PC-3 (cell line): ENCODE measurements around the gene ZBTB7C. TPM values are rescaled to one million over a fixed set of nuclear protein-coding genes. Genes with fewer than 3 reads are reported as not detected.

ENCODE experiments used
- ATAC-seq: fragments of 200-7000 bp; cut with Tn5 transposase; 2 replicates; pipeline ENCODE4 v1.9.1; 2020; ENCODE audit warnings: mild to moderate bottlenecking, moderate library complexity
- BruUV-seq: library from RNA; stranded (reverse); fragments of 400-500 nt; replicated peaks from 2 replicates; lab custom pipeline; 2021; lab: Mats Ljungman, UMichigan
- CTCF ChIA-PET: fragments of 300-600 bp; sonication (Branson Sonifier 250); formaldehyde crosslinking; loops from one replicate; lab custom pipeline; 2022; ENCODE audit warnings: antibody characterized with exemption; lab: Charles Lee
- POLR2A ChIA-PET: fragments of 300-600 bp; sonication (Branson Sonifier 250); formaldehyde crosslinking; loops from one replicate; lab custom pipeline; 2022; ENCODE audit warnings: antibody characterized with exemption; ENCODE audit not compliant: unreplicated experiment; lab: Charles Lee
- DNase-seq: peaks from one replicate; pipeline ENCODE4 v3.0.0-alpha.2; 2015
- H2AFZ ChIP-seq: fragments of 300-600 bp; sonication (generic); 2 replicates; pipeline ENCODE4 v1.6.0; 2016; ENCODE audit warnings: antibody characterized with exemption, low read length
- H3F3A ChIP-seq: fragments of 300-600 bp; sonication (generic); one replicate; pipeline ENCODE4 v1.6.0; 2017; ENCODE audit warnings: antibody characterized with exemption, low read length, control low read depth, mild to moderate bottlenecking; ENCODE audit not compliant: unreplicated experiment
- H3K27ac ChIP-seq: fragments of 300-600 bp; sonication (generic); 2 replicates; pipeline ENCODE4 v1.5.1; 2016; ENCODE audit warnings: mild to moderate bottlenecking, low read length
- H3K27me3 ChIP-seq: fragments of 300-600 bp; sonication (generic); 2 replicates; pipeline ENCODE4 v1.6.1; 2016; ENCODE audit warnings: low read length, mixed read lengths
- H3K36me3 ChIP-seq: fragments of 300-600 bp; sonication (generic); 2 replicates; pipeline ENCODE4 v1.6.1; 2016; ENCODE audit warnings: low read depth, mixed run types, low read length, mixed read lengths
- H3K4me1 ChIP-seq: fragments of 300-600 bp; sonication (generic); 2 replicates; pipeline ENCODE4 v1.5.1; 2016; ENCODE audit warnings: low read length; ENCODE audit not compliant: insufficient read depth
- H3K4me2 ChIP-seq: fragments of 300-600 bp; sonication (generic); 2 replicates; pipeline ENCODE4 v1.6.0; 2016; ENCODE audit warnings: low read length
- H3K4me3 ChIP-seq: fragments of 300-600 bp; sonication (generic); 2 replicates; pipeline ENCODE4 v1.5.1; 2016; ENCODE audit warnings: mild to moderate bottlenecking, low read length, mixed read lengths
- H3K79me2 ChIP-seq: fragments of 300-600 bp; sonication (generic); 2 replicates; pipeline ENCODE4 v1.6.1; 2017; ENCODE audit warnings: low read length, mixed read lengths
- H3K9ac ChIP-seq: fragments of 300-600 bp; sonication (generic); 2 replicates; pipeline ENCODE4 v1.6.0; 2016; ENCODE audit warnings: mild to moderate bottlenecking, low read length
- H3K9me2 ChIP-seq: fragments of 300-600 bp; sonication (generic); replicated peaks from 2 replicates; pipeline ENCODE4 v1.6.1; 2016; ENCODE audit warnings: mixed run types, low read length, mixed read lengths
- H3K9me3 ChIP-seq: fragments of 300-600 bp; sonication (generic); 2 replicates; pipeline ENCODE4 v1.6.1; 2016; ENCODE audit warnings: low read length, mixed read lengths
- H4K20me1 ChIP-seq: fragments of 300-600 bp; sonication (generic); 2 replicates; pipeline ENCODE4 v1.6.1; 2016; ENCODE audit warnings: low read length, mixed read lengths
- CTCF ChIP-seq: fragments of 300-600 bp; sonication (generic); conservative IDR thresholded peaks from 2 replicates; pipeline ENCODE4 v1.5.1; 2017; ENCODE audit warnings: antibody characterized with exemption, low read depth, mild to moderate bottlenecking, low read length
- EZH2 ChIP-seq: fragments of 300-600 bp; sonication (generic); IDR thresholded peaks from one replicate; pipeline ENCODE4 v1.6.1; 2017; ENCODE audit warnings: antibody characterized with exemption, mild to moderate bottlenecking, low read length; ENCODE audit not compliant: unreplicated experiment
- EZH2phosphoT487 ChIP-seq: fragments of 300-600 bp; sonication (generic); IDR thresholded peaks from 2 replicates; pipeline ENCODE4 v1.6.1; 2018; ENCODE audit warnings: mild to moderate bottlenecking, antibody characterized with exemption, low read length, borderline replicate concordance
- intact Hi-C: fragments of 100-400 bp; cut with micrococcal nuclease; formaldehyde crosslinking; loops from 2 replicates; pipeline ENCODE4 v1.9.0; 2023
- total RNA-seq: library from RNA; depleted of rRNA; stranded (reverse); fragments of >200 nt; gene quantifications from 2 replicates; pipeline ENCODE4 v1.2.3, GENCODE V29; 2014

ZBTB7C gene
- total RNA-seq, 1 experiment from 2014 or later: 1.3 TPM

- H3K9me3 ChIP-seq: no peaks in the 10 kb centered on the region
- DNase-seq (no peak), ATAC-seq (no peak)
- ChIA-PET CTCF (no interaction called here), POLR2A (no interaction called here)
- no peak overlapping the region for H3K4me2 ChIP-seq
- no peaks in the 10 kb centered on the region for H3K36me3 ChIP-seq
- TF ChIP-seq EZH2phosphoT487 (no peak), EZH2 (no peak), CTCF (no peak)
- no TSS peak for BruUV-seq
- H3K4me1 ChIP-seq: no peaks in the 10 kb centered on the region
- H3K27me3 ChIP-seq: no peaks in the 10 kb centered on the region
- intact Hi-C loops: no loop called here
- H3K27ac ChIP-seq: no peak overlapping the region
- no peak overlapping the region for H2AFZ ChIP-seq
- no peaks in the 10 kb centered on the region for H3F3A ChIP-seq
- no peak overlapping the region for H3K9ac ChIP-seq
- no peaks in the 10 kb centered on the region for H4K20me1 ChIP-seq
- H3K9me2 ChIP-seq: no peaks in the 10 kb centered on the region
- no peaks in the 10 kb centered on the region for H3K79me2 ChIP-seq
- H3K4me3 ChIP-seq: no peak overlapping the region
Measured at GRCh38 chr18:48119204-48119603, 290.0 kb downstream of the ZBTB7C start.

GRCh38 chr18:48116873-48117630, 292.1 kb downstream of the ZBTB7C start:
- no peak for TF ChIP-seq EZH2
- no peak for TF ChIP-seq EZH2phosphoT487
- no peak for TF ChIP-seq CTCF
- Histone ChIP-seq H3F3A (no peaks in the 10 kb centered on the region), H3K4me2 (no peak overlapping the region), H3K36me3 (no peaks in the 10 kb centered on the region), H3K4me1 (no peaks in the 10 kb centered on the region), H3K27ac (no peak overlapping the region), H3K4me3 (no peak overlapping the region), H3K9me3 (no peaks in the 10 kb centered on the region), H4K20me1 (no peaks in the 10 kb centered on the region), H3K9ac (no peak overlapping the region), H3K79me2 (no peaks in the 10 kb centered on the region), H2AFZ (no peak overlapping the region), H3K27me3 (no peaks in the 10 kb centered on the region), H3K9me2 (no peaks in the 10 kb centered on the region)
- no peak for DNase-seq
- POLR2A ChIA-PET: no interaction called here
- CTCF ChIA-PET: no interaction called here
- intact Hi-C loops: no loop called here
- ATAC-seq: no peak
- no TSS peak for BruUV-seq

GRCh38 chr18:48116017-48116416, 293.2 kb downstream of the ZBTB7C start:
- no peaks in the 10 kb centered on the region for H3K79me2 ChIP-seq
- H3K4me2 ChIP-seq: no peak overlapping the region
- ChIA-PET CTCF (no interaction called here), POLR2A (no interaction called here)
- no peaks in the 10 kb centered on the region for H3F3A ChIP-seq
- intact Hi-C loops: no loop called here
- no peaks in the 10 kb centered on the region for H3K36me3 ChIP-seq
- no peaks in the 10 kb centered on the region for H3K27me3 ChIP-seq
- no peaks in the 10 kb centered on the region for H3K9me2 ChIP-seq
- H4K20me1 ChIP-seq: no peaks in the 10 kb centered on the region
- TF ChIP-seq EZH2 (no peak), CTCF (no peak), EZH2phosphoT487 (no peak)
- DNase-seq (no peak), ATAC-seq (no peak)
- H2AFZ ChIP-seq: no peak overlapping the region
- H3K4me1 ChIP-seq: no peaks in the 10 kb centered on the region
- no peak overlapping the region for H3K4me3 ChIP-seq
- H3K9ac ChIP-seq: no peak overlapping the region
- no TSS peak for BruUV-seq
- H3K27ac ChIP-seq: no peak overlapping the region
- H3K9me3 ChIP-seq: no peaks in the 10 kb centered on the region
